HEK293 (cell line): ENCODE measurements around the gene RHPN2.

Source experiments
- ELK4 ChIP-seq: IDR thresholded peaks from 2 replicates; pipeline ENCODE4 v1.6.1; 2011; ENCODE audit warnings: mild to moderate bottlenecking, low read depth, low read length, borderline replicate concordance
- PATZ1 ChIP-seq: fragments of 450-650 bp; formaldehyde crosslinking; IDR thresholded peaks from 2 replicates; pipeline ENCODE4 v1.5.1; 2016; ENCODE audit warnings: missing biosample characterization, missing genetic modification characterization
- PRDM1 ChIP-seq: fragments of 450-650 bp; formaldehyde crosslinking; IDR thresholded peaks from 2 replicates; pipeline ENCODE4; 2016; ENCODE audit warnings: missing biosample characterization, missing genetic modification characterization
- PRDM10 ChIP-seq: fragments of 450-650 bp; formaldehyde crosslinking; IDR thresholded peaks from 2 replicates; pipeline ENCODE4 v1.5.1; 2016; ENCODE audit warnings: missing biosample characterization, missing genetic modification characterization
- PRDM6 ChIP-seq: fragments of 450-650 bp; formaldehyde crosslinking; IDR thresholded peaks from 2 replicates; pipeline ENCODE4 v1.5.1; 2017; ENCODE audit warnings: missing biosample characterization, missing genetic modification characterization
- RBAK ChIP-seq: fragments of 450-650 bp; formaldehyde crosslinking; IDR thresholded peaks from 2 replicates; pipeline ENCODE4 v1.5.1; 2016; ENCODE audit warnings: missing biosample characterization, missing genetic modification characterization
- ZBTB8A ChIP-seq: fragments of 450-650 bp; formaldehyde crosslinking; IDR thresholded peaks from 2 replicates; pipeline ENCODE4 v1.5.1; 2016; ENCODE audit warnings: missing biosample characterization, missing genetic modification characterization
- ZIC2 ChIP-seq: fragments of 450-650 bp; formaldehyde crosslinking; IDR thresholded peaks from 2 replicates; pipeline ENCODE4 v1.5.1; 2016; ENCODE audit warnings: missing biosample characterization, missing genetic modification characterization
- ZNF211 ChIP-seq: fragments of 450-650 bp; formaldehyde crosslinking; IDR thresholded peaks from 2 replicates; pipeline ENCODE4 v1.5.1; 2016; ENCODE audit warnings: low read depth, missing biosample characterization, missing genetic modification characterization
- ZNF423 ChIP-seq: fragments of 450-650 bp; formaldehyde crosslinking; IDR thresholded peaks from 2 replicates; pipeline ENCODE4 v1.5.1; 2016; ENCODE audit warnings: missing biosample characterization, missing genetic modification characterization
- ZNF449 ChIP-seq: fragments of 450-650 bp; formaldehyde crosslinking; IDR thresholded peaks from 2 replicates; pipeline ENCODE4 v1.5.1; 2017; ENCODE audit warnings: missing biosample characterization, mild to moderate bottlenecking, missing genetic modification characterization, moderate library complexity
- ZNF596 ChIP-seq: fragments of 450-650 bp; IDR thresholded peaks from 2 replicates; pipeline ENCODE4 v1.5.0; 2018; ENCODE audit warnings: missing biosample characterization, mild to moderate bottlenecking, missing genetic modification characterization, moderate library complexity
- ZNF639 ChIP-seq: fragments of 450-650 bp; formaldehyde crosslinking; IDR thresholded peaks from 2 replicates; pipeline ENCODE4 v1.5.1; 2016; ENCODE audit warnings: missing biosample characterization, missing genetic modification characterization
- ZNF664 ChIP-seq: fragments of 450-650 bp; formaldehyde crosslinking; IDR thresholded peaks from 2 replicates; pipeline ENCODE4 v1.5.1; 2016; ENCODE audit warnings: missing biosample characterization, missing genetic modification characterization
- ZNF692 ChIP-seq: fragments of 450-650 bp; formaldehyde crosslinking; IDR thresholded peaks from 2 replicates; pipeline ENCODE4 v1.5.1; 2016; ENCODE audit warnings: missing biosample characterization, missing genetic modification characterization
- ZSCAN16 ChIP-seq: fragments of 450-650 bp; formaldehyde crosslinking; IDR thresholded peaks from 2 replicates; pipeline ENCODE4 v1.5.1; 2016; ENCODE audit warnings: missing biosample characterization, missing genetic modification characterization
- ZXDB ChIP-seq: fragments of 450-650 bp; formaldehyde crosslinking; IDR thresholded peaks from 2 replicates; pipeline ENCODE4 v1.5.1; 2016; ENCODE audit warnings: missing biosample characterization, missing genetic modification characterization

Gene RHPN2

GRCh38 chr19:33052352-33052972 lies 12.2 kb downstream of the RHPN2 start (continued):
- TF ChIP-seq PRDM6 (tag by site-specific recombination) (peak; percentile 90; the same call in 1 of the 2 replicates), ZSCAN16 (no peak), ZNF664 (tag by site-specific recombination) (peak; percentile 100), ZBTB8A (tag by site-specific recombination) (no peak), PRDM1 (tag by site-specific recombination) (peak; percentile 96), PRDM10 (tag by site-specific recombination) (peak; percentile 91), ZNF596 (tag by site-specific recombination) (no peak), PATZ1 (tag by site-specific recombination) (peak; percentile 60; the same call in 1 of the 2 replicates), ELK4 (no peak), ZNF423 (no peak), RBAK (tag by site-specific recombination) (0 out of 2 replicates have a peak, but pooled peaks have one; percentile 6), ZNF449 (peak; percentile 75), ZIC2 (tag by site-specific recombination) (peak; percentile 41), ZNF211 (tag by site-specific recombination) (no peak), ZNF639 (tag by site-specific recombination) (no peak), ZNF692 (tag by site-specific recombination) (0 out of 2 replicates have a peak, but pooled peaks have one; percentile 41), ZXDB (tag by site-specific recombination) (0 out of 2 replicates have a peak, but pooled peaks have one; percentile 41)
